GM19395 (cell line): ENCODE data around the gene AGER.
"Not testable (repeated sequence)": the region's sequence is repeated elsewhere in the genome, so short reads cannot be mapped to it uniquely, and the experiment has no call there.

ENCODE experiments used
- ATAC-seq: cut with Tn5 transposase; IDR thresholded peaks from one replicate; pipeline ENCODE4 v1.9.1; 2021; ENCODE audit warnings: mild to moderate bottlenecking, moderate library complexity; ENCODE audit not compliant: unreplicated experiment

AGER gene

DNA sequence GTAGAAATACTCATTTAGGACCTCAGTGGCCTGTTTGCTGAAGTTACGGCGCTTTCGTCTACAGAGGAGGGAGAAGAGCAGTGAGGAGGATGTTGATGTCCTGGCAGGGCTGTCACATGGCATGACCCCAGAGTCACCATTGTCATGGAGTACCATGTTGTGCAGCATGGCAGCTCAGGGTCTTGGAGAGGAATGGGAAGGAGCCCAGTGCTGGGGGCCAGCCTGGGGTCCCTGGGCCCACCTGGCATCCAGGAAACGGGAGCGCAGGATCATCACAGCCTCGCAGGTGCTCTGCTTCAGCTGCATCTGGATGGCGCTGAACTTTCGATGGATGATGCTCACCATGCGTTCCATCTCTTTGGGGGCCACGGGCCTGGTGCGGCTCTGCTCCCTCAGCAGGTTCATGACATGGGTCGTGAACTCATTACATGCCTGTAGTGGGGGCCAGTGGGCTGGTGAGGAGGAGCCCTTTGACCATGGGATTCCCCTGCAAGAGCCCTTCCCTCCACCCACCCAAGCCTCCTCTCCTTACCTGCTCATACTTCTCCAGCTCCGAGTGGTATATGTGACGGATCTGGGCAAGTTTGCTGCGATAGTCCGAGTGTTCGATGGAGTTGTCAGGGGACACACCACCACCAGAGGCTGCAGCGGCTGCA lies 3.8 kb upstream of the AGER start:
- ATAC-seq: not testable (repeated sequence)

DNA sequence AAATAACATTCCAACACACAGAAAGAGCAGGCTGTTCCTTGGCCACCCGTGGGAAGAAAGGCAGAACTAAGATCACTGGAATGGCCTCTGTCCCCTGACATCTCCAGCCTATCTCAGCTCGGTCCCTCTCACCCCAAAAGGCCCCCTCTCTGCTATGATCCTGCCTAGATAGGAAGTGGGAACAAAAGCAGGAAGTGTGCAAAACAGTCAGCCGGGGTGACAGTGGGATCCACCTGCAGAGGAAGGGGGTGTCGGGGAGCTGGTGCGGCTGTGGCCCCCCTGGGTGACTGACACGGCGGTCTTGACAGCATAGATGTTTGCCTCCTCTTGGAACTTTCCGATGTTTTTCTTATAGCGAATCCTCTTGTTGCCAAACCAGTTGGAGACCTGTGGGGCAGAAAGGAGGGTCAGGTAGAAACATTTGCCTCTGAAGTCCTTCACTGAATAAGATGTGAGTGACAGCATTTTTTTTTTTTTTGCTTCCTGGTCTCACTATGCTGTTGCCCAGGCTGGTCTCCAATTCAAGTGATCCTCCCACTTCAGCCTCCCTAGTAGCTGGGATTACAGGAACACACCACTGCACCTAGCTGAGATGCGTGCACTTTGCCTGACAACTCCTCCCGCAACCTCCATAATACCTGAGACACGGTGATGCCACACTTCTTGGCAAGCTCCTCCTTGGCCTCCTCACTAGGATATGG lies 3.1 kb upstream of the AGER start:
- no peak for ATAC-seq

DNA sequence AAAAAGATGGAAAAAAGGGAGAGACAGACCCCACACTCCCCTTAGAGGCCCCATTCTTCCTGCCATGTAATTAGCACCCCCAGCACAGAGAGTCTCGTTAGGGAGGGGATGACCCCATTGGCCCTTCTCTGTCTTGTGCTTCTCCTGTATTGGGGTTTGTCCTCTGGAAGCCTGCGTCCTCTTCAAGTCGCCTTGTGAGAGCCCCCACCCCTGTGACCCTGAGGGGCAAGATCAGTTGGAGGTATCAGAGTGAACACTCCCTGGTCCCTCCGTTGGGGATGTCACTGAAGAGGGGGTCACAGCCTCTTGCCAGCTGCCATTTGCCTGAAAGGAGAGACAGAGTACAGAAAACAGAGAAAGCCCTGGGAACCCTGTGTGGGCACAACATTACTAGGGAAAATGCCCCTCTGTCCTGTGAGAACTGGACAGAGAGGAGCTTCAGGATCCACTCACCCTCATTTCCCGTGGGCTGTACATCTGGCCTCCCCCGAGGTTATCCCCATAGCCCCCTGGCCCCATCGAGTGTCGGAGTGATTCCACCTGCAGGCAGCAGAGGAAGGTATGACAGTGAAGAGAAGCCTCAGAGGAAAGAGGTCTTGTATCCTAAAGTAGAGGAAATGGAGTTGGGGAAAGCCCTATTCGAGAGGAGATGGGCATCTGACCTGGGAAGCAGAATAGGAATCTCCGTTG lies 2.2 kb upstream of the AGER start:
- ATAC-seq: not testable (repeated sequence)

DNA sequence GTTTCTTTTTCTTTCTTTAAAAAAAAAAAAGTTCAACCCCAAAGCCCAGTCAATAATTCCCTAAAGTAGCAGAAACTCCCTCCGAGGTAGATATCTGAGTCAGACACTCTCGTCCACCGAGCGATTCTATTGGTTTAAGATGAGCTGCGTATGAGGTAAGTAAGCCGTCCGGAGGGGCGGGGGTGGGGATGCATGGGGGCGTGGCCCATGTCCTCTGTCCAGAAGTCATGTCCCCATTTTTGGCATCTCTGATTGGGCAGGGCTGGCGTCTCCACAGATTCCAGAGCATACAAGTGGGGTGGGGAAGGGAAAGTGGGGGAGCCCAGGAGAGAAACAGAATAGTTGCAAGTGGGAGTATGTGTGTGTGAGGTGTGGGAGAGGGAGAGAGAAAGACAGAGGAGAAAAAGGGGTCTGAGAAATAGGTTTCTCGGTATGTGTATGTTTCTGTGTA lies 1.7 kb upstream of the AGER start:
- ATAC-seq: not testable (repeated sequence)

DNA sequence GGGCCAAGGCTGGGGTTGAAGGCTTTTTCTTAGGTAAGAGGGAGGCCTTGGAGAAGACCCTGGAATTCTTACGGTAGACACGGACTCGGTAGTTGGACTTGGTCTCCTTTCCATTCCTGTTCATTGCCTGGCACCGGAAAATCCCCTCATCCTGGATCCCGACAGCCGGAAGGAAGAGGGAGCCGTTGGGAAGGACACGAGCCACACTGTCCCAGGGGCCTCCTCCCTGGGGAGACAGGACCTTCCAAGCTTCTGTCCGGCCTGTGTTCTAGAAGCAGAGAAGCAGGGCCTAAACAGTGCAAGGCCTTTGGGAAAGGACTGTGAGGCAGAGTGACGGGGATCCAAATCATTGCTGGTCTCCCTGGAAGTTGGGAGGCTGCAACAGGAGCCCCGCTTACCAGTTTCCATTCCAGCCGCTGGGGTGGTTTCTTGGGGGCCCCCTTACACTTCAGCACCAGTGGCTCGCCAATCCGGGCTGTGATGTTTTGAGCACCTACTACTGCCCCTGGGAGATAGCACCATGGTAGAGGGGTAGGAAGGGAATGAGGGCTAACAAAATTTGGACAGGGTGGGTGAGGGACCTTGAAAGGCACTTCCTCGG lies 470 bp downstream of the AGER start:
- no peak for ATAC-seq

DNA sequence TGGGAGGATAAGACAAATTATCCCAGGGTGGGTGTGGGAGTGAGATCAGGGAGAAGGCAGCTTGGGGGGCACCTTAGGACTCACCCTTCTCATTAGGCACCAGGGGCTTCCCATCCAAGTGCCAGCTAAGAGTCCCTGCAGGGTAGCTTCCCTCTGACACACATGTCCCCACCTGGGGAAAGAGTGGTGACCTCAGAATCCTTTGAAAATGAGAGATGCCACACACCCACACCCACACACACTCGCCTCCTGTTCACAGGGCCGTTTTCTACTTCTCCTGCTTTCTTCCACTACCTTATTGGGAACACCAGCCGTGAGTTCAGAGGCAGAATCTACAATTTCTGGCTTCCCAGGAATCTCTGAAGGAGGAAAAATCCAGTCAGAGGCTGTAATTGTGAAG lies 1.0 kb downstream of the AGER start:
- ATAC-seq: no peak

DNA sequence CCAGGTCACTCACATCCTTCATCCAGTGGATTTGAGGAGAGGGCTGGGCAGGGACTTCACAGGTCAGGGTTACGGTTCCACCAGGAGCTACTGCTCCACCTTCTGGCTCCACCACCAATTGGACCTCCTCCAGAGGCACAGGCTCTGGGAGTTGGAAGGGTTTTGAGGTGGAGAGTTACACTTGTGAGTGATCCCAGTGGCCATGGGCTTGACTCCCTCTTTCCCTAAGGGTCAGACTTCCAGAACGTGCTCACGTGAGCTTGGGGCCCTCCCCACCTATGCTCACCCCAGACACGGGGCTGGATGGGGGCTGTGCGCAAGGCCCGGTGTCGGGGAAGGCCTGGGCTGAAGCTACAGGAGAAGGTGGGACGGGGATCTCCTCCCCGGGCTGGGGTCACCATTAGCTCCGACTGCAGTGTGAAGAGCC lies 1.5 kb downstream of the AGER start:
- ATAC-seq: no peak

DNA sequence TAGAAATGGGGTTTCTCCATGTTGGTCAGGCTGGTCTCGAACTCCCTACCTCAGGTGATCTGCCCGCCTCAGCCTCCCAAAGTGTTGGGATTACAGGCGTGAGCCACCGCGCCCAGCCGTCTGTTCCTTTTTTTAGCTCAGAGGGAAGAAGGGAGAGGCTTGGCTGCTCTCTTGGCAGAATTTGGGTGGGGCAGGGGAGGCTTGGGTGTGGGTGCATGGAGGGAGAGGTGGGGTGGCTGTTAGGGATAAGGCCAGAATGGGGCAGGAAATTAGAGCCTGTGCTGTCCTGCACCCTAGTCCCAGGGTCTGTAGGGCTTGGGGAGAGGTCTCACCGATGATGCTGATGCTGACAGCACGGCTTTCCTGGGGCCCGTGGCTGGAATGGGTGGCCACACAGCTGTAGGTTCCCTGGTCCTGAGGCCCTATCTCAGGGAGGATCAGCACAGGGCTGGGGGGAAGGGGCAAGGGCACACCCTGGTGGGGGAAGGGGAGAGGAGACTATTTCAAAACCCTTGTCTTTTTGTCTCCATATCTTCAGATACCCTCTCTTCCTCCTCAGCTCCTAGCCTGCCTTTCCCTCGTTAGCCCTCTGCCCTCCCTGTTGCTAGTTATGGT lies 2.0 kb downstream of the AGER start:
- no peak for ATAC-seq

DNA sequence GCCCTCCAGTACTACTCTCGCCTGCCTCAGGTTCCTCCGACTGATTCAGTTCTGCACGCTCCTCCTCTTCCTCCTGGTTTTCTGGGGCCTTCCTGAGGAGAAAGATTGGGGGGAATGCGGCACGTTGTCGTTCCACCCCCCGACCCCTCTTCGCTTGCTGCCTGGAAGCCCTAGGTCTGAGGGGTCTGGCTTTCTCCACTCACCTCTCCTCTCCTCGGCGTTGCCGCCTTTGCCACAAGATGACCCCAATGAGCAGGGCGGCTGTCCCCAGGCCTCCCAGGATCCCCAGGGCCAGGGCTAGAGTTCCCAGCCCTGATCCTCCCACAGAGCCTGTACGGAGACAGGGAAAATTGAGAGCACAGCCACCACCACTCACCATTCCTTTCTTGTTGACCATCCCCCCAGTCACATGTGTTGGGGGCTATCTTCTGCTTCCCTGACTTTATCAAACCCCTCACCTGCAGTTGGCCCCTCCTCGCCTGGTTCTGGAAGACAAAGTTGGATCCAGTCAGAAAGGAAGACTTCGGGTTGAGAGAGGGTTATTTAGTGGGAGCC lies 2.8 kb downstream of the AGER start:
- ATAC-seq: no peak

DNA sequence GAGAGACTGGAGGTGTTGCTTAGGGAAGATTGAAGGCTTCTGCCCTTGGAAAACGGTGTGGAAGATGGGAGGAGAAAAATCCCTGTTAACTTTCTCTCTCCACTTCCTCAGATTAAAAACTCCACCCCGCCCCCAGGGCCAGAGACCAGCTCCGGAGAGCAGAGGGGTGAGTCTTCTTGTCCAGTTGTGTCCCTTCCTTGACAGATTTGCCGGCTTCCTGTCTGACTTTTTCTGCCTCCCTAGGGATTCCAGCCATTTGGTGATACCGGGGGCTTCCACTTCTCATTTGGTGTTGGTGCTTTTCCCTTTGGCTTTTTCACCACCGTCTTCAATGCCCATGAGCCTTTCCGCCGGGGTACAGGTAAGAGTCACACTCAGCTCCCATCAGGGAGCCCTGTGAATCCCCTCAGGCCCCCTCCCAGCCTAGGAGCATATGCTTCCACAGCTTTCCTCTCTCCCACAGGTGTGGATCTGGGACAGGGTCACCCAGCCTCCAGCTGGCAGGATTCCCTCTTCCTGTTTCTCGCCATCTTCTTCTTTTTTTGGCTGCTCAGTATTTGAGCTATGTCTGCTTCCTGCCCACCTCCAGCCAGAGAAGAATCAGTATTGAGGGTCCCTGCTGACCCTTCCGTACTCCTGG lies 4.2 kb downstream of the AGER start:
- no peak for ATAC-seq

DNA sequence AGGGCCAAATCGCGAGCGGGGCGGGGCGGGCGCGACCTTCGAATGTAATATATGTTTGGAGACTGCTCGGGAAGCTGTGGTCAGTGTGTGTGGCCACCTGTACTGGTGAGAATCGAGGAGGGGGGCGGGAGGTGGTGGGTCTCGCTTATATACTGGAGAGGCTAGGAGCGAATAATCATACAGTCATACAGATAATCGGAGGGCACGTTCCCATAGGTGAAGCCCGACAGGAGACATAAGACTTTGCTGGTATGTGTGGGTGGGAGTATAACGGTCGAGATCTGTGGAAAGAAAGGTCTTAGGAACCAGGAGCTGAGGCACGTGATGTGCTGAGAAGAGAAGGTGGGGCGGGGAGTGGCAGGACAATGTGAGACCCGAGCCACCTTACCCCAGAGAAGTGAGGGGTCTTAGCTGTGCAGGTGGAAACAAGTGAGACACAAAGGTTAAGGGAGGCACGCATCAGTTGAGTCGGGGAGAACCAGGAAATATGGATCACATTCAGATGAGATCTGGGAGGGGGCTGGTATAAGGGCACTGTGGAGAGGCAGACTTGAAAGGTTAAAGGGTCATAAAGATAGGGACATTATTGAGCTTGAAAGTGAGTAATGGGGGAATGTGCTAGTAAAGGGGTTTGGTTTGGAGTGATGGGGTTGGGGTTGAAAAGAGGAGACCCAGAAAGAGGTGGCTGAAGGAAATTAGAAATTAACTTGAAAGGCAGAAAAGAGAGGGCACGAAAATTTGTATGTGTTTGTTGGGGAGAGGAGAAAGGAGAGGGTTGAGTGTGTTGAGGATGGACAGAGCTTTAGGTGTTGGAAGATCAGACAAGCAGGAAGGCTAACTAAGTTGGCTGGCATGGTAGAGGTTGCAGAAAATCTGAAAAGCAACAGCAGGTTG lies 5.3 kb downstream of the AGER start:
- peak; percentile 0 for ATAC-seq

DNA sequence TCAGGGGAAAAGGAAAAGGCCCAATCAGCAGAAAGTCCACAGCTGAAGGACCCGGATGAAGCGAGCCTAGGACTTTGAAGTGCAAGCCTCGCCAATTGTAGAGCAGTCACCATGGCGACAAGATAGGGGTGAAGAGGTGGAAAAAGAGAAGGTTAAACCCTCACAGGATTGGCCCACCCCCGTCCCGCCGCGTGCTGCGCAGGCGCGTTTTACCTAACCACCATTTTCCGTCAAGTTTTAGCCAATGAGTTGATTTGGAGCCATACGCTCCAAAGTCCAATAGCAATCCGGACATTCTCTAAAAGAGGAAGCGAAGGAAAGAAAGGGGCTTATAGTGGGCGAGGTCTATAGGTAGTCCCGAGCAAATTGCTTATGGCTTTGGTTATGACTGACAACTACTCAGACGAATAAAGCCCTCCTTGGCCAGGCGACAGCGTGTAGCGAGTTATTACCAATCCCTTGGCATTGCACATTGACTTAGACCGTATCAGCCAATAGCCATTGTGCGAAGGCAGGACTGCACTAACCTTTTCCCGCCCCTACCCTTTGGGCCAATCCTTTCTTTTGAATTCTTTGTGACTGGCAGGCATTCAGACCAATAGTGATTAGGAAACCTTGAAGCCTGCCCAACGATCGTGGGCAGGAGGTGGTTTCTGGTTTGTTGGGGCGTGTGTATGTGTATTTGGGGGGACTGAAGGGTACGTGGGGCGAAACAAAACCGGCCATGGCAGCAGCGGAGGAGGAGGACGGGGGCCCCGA lies 6.1 kb downstream of the AGER start, which contains the start of gene RNF5:
Gene RNF5, plus strand, starts transcription at position 618 of the 759 bp plus-strand sequence. Its CDS starts 107 bp downstream, at position 725.
- ATAC-seq: peak; percentile 81

DNA sequence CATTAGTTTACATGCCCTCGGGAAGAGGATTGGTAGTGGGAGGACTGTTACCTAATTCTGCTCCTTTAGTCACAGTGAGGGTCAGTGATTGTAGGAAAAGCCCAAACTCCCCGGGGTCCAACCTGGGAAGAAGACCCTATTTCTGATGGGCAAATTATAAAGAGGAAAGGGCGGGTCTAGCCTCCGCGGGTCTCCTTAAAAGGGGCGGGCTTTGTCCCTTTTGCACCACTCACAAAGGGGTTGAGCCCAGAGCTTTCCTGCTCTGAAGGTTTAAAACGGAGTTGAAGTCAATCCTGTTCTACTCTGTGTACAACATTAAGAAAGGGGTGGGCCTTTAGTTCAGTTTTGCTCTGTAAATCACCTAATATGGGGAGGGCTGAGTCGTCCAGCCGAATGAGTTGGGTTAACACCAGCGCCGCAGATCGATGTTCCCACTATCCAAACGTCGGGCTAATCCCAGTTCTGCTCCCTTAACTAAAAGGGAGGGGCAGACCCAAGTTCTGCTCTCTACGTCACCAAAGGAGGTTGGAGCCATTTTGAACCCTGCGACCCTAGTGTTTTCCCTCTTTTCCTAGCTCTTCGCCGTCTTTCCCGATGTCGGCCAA lies 6.8 kb downstream of the AGER start:
- peak; percentile 2 for ATAC-seq

DNA sequence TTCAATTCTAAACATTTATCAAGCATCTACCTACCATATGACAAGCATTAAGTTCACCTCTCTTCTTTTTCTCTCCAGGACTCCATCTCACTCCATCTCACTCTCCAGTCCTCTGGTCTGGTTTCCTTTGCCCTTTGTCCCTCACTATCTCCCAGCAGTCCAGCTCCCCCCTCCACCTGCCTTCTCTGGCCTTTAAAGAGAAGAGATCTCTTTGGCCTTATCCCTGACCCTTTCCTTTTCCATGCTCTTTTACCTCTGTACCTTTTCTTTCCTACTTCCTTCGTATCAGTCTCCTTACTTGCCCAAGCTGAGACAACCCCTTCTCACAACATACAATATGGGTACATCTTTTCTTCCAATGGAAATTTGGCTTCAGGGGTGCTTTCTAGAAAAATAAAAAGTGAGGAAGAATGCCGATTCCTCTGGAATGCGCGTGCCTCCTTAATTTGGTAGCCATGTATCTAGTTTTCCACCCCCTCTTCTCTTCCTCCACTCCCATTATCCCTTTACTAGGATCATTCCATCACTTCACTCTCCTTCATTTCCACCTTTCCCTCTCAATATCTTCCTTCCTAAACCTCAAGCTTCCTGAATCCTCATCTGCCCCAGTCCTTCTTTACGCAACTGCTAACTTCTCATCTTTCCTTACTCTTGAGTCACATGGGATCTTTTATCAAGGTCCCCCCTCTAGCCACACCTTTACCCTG lies 7.4 kb downstream of the AGER start:
- no peak for ATAC-seq

DNA sequence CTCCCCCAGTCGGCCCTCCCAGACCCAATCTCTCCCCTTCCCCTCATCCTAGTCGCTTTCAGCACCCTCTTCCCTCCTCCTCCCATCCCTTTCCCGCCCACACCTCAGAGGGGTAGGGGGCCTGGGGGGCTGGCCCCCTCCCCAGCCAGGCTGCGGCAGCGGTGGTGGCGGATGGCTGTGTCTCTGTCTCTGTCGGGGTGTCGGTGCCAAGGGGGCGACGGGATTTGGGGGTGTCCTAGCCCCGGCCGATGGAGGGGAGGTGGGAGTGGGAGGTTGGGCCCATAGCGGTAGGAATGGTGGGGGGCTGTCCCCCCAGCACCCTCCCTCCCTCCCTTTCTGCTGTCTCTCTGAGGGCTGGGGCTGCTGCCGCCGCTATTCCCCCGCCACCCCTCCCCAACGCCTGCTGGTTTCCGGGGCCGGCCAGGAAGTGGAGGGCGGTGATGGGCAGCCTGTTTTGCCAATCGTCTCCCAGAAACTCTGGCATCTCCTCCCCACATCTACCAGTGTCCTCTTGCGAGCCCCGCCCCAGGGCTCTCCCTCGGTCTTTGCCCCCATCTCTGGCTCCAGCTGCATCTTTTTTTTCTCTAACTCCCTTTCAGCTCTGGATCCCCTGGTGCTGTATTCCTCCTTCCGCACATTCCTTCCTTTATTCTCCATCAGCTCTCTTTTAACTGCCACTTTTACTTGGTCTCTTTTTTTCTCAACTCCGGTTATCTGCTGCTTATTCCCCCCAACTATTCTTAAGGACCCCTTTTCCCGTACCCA lies 8.2 kb downstream of the AGER start, which contains the start of gene AGPAT1:
Gene AGPAT1, minus strand, starts transcription at position 374 of the 765 bp plus-strand sequence. CDS start 4,588 bp downstream, outside the sequence.
- ATAC-seq: peak; percentile 40

DNA sequence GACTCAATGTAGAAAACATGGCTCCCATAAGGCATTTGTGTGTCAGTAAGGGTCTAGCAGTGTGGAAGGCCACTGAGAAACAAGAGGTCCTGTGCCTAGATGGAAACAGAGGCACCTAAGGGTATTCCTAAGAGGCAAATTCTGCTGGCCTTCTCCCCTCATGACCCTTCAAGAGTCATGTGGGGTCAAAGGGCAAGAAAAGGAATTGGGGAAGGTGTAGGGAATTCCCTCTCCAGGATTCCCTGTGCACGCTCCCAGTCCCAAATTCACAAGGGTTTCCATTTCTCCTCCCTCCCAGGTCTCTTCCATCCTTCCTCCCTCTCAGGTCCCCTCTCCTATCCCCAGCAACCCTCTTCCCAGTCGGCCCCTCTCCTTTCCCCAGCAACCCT lies 8.7 kb downstream of the AGER start:
- ATAC-seq: no peak

DNA sequence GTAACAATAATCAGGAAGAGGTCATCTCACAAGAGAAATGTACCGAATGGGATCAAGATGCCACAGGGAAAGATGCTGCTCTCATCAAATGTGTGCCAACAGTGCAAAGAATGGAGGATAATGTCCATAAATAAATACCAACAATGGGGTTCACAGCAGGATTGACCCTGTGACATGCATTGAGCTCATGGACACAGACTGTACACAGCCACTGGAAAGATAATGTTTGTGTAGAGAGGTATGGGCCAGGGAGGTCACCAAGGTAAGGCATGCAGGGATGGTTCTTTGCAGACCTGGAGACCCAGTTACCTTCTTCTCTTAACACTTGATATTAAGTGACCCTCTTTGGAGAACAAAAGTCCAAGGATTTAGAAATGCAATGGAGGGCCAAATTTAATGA lies 9.6 kb downstream of the AGER start:
- ATAC-seq: no peak
